Spleen (tissue), 7 donors: ENCODE measurements around the gene DNAH10.

Experiments used
- POLR2AphosphoS5 ChIP-seq, 3 donors: sonication (generic); formaldehyde crosslinking; IDR thresholded peaks; one replicate each; pipeline ENCODE4 v1.5.1; 2017; ENCODE audit warnings: antibody characterized with exemption in 3 of 3
- TF ChIP-seq, protein P1 (sequence below), 11 experiments: fragments of 200-600 bp in 7 of 11; fragments of 450-650 bp in 4 of 11; sonication (generic) in 4 of 11; IDR thresholded peaks in 8 of 11; conservative IDR thresholded peaks in 3 of 11; 1 replicate in 7 of 11; 2 replicates in 4 of 11; pipeline versions ENCODE4 v1.4.0 to v1.8.0; 2016 to 2021; ENCODE audit warnings: antibody characterized with exemption in 11 of 11, inconsistent platforms in 4 of 11, mild to moderate bottlenecking in 1 of 11
- donor health status: DM: no; HTN: no; CAD: no; lungs with moderate emphysema.
- donor health status: DM: no; HTN: no; CAD: no.
- donor health status: DM: no; HTN: no; CAD: no.

DNA sequence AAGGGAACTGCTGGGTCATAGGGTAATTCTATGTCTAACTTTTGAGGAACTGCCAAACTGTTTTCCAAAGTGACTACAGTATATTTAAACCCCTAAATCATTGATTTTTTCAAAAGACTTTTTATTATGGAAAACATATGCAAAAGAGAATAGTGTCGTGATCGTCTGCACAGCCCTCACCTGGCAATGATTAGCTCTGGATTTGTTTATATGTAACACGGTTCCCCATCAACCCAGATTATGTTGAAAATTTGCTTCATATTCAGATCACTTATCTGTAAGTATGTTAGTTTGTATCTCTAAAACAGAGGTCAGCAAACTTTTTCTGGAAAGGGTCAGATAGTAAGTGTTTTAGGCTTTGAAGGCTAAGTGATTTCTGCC, 157.9 kb downstream of the DNAH10 start:
- TF ChIP-seq, protein P1, sequence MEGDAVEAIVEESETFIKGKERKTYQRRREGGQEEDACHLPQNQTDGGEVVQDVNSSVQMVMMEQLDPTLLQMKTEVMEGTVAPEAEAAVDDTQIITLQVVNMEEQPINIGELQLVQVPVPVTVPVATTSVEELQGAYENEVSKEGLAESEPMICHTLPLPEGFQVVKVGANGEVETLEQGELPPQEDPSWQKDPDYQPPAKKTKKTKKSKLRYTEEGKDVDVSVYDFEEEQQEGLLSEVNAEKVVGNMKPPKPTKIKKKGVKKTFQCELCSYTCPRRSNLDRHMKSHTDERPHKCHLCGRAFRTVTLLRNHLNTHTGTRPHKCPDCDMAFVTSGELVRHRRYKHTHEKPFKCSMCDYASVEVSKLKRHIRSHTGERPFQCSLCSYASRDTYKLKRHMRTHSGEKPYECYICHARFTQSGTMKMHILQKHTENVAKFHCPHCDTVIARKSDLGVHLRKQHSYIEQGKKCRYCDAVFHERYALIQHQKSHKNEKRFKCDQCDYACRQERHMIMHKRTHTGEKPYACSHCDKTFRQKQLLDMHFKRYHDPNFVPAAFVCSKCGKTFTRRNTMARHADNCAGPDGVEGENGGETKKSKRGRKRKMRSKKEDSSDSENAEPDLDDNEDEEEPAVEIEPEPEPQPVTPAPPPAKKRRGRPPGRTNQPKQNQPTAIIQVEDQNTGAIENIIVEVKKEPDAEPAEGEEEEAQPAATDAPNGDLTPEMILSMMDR (IDR thresholded peaks at IDR 0.05 in 8 of 11, conservative IDR thresholded peaks at IDR 0.05 in 3 of 11) = no peak
- TF ChIP-seq POLR2AphosphoS5 (IDR thresholded peaks at IDR 0.05) = no peak
